LNCaP clone FGC (cell line): ENCODE measurements around the gene MMP28.

Source experiments
- DNase-seq: peaks from one replicate; pipeline ENCODE4 v3.0.0-alpha.2; 2011; ENCODE audit warnings: low read depth
- H3K4me3 ChIP-seq: 2 replicates; pipeline ENCODE4 v1.5.1; 2011; ENCODE audit warnings: mild to moderate bottlenecking, low read depth, low read length, control low read depth
- CTCF ChIP-seq: IDR thresholded peaks from 2 replicates; pipeline ENCODE4 v1.5.1; 2012; ENCODE audit warnings: mild to moderate bottlenecking; ENCODE audit not compliant: control insufficient read depth, insufficient read depth; ENCODE audit errors: extremely low read depth

Gene MMP28

GRCh38 chr17:35736236-35736635 is 59.2 kb downstream of the MMP28 start:
- H3K4me3 ChIP-seq, result no peak overlapping the region
- no peak for TF ChIP-seq CTCF
- DNase-seq, result no peak

GRCh38 chr17:35735036-35735805 is 60.2 kb downstream of the MMP28 start:
- DNase-seq, result no peak

GRCh38 chr17:35734396-35734795 is 61.0 kb downstream of the MMP28 start:
- TF ChIP-seq CTCF, result no peak
- no peak overlapping the region for H3K4me3 ChIP-seq
- DNase-seq, result no peak

More at GRCh38 chr17:35735036-35735805, 60.2 kb downstream of the MMP28 start:
- TF ChIP-seq CTCF, result no peak
- H3K4me3 ChIP-seq, result no peak overlapping the region

GRCh38 chr17:35733366-35733765 is 62.1 kb downstream of the MMP28 start:
- no peak for DNase-seq
- no peak overlapping the region for H3K4me3 ChIP-seq
- TF ChIP-seq CTCF, result no peak

- no peak for TF ChIP-seq CTCF
- DNase-seq, result no peak
- no peak overlapping the region for H3K4me3 ChIP-seq
Observed at GRCh38 chr17:35732806-35733136, 62.7 kb downstream of the MMP28 start.

- DNase-seq, result no peak
- no peak for TF ChIP-seq CTCF
- peak overlapping the region; percentile 41 for H3K4me3 ChIP-seq
Observed at GRCh38 chr17:35731917-35732805, 63.3 kb downstream of the MMP28 start.
